GM19372 (cell line): ENCODE data around the gene SETD1A.

Experiments
- ATAC-seq: cut with Tn5 transposase; IDR thresholded peaks from one replicate; pipeline ENCODE4 v1.9.1; 2021; ENCODE audit warnings: mild to moderate bottlenecking, low read depth, moderate library complexity; ENCODE audit not compliant: unreplicated experiment

SETD1A gene

GRCh38 chr16:30951750-30952149, 5.8 kb upstream of the SETD1A start:
- no peak for ATAC-seq

- no peak for ATAC-seq
These were observed 4.4 kb upstream of the SETD1A start for GRCh38 chr16:30953111-30953510.

- ATAC-seq: no peak
These were observed 3.9 kb upstream of the SETD1A start for GRCh38 chr16:30953511-30954124.

GRCh38 chr16:30954993-30955392, 2.6 kb upstream of the SETD1A start:
- no peak for ATAC-seq

- ATAC-seq: no peak
These were observed 726 bp upstream of the SETD1A start for GRCh38 chr16:30956601-30957455.

GRCh38 chr16:30958175-30959079, 873 bp downstream of the SETD1A start:
- peak; percentile 36 for ATAC-seq

GRCh38 chr16:30961384-30961783, 3.8 kb downstream of the SETD1A start:
- no peak for ATAC-seq

GRCh38 chr16:30963925-30964511, 6.5 kb downstream of the SETD1A start:
- ATAC-seq: no peak

GRCh38 chr16:30964574-30965226, 7.1 kb downstream of the SETD1A start:
- ATAC-seq: no peak

GRCh38 chr16:30965436-30965835, 7.9 kb downstream of the SETD1A start:
- no peak for ATAC-seq

GRCh38 chr16:30966033-30966619, 8.6 kb downstream of the SETD1A start:
- ATAC-seq: no peak

- no peak for ATAC-seq
These were observed 10.2 kb downstream of the SETD1A start for GRCh38 chr16:30967795-30968194.

- no peak for ATAC-seq
These were observed 11.8 kb downstream of the SETD1A start for GRCh38 chr16:30969246-30969842.

- no peak for ATAC-seq
These were observed 13.7 kb downstream of the SETD1A start for GRCh38 chr16:30971298-30971697.

- no peak for ATAC-seq
These were observed 15.3 kb downstream of the SETD1A start for GRCh38 chr16:30972872-30973271.

GRCh38 chr16:30974348-30974747, 16.8 kb downstream of the SETD1A start:
- ATAC-seq: no peak

GRCh38 chr16:30976486-30976885, 18.9 kb downstream of the SETD1A start:
- no peak for ATAC-seq

GRCh38 chr16:30977502-30977901, 19.9 kb downstream of the SETD1A start:
- ATAC-seq: no peak
